ENCODE results near the gene OCSTAMP.

Gene OCSTAMP

DNA sequence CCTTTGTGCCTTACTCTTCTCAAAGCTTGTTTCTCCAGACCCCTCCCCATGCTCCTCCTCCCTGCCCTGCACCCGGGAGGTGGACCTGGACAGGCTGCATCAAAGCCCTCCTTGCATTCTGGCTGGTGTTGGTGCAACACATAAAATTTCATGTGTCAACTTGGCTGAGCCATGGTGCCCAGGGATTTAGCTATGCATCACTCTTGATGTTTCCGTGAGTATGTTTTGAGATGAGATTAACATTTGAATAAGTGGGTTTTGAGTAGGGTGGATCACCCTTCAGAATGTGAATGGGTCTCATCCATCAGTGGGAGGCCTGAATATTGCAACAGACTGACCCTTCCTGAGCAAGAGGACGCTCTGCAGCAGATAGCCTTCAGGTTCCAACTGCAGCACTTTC, 4.4 kb upstream of the OCSTAMP start:
- TF ChIP-seq, protein P1, sequence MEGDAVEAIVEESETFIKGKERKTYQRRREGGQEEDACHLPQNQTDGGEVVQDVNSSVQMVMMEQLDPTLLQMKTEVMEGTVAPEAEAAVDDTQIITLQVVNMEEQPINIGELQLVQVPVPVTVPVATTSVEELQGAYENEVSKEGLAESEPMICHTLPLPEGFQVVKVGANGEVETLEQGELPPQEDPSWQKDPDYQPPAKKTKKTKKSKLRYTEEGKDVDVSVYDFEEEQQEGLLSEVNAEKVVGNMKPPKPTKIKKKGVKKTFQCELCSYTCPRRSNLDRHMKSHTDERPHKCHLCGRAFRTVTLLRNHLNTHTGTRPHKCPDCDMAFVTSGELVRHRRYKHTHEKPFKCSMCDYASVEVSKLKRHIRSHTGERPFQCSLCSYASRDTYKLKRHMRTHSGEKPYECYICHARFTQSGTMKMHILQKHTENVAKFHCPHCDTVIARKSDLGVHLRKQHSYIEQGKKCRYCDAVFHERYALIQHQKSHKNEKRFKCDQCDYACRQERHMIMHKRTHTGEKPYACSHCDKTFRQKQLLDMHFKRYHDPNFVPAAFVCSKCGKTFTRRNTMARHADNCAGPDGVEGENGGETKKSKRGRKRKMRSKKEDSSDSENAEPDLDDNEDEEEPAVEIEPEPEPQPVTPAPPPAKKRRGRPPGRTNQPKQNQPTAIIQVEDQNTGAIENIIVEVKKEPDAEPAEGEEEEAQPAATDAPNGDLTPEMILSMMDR (IDR thresholded peaks at IDR 0.05; ENCODE audit: insufficient read depth, low read depth, low read length, missing control alignments) = no peak
- no peak for DNase-seq (ENCODE audit: low read depth)
- no peak overlapping the region for H3K4me3 ChIP-seq (ENCODE audit: low read length)

DNA sequence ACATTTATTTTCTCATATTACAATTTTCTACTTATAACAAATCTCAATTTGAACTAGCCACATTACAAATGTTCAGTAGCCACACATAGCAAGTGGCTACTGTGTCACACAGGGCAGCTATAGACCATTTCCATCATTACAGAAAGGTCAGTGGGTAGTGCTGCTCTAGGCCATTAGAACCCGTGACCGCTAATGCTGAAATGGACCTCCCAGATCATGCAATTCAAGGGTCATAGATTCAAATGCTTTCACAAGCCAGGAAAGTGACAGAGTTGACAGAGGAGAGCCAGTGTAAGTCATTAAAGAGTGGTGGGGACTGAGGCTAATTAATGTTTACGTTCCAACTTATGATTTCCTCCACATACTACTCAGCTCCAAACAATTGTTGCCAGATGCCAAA, 3.5 kb upstream of the OCSTAMP start:
- no peak overlapping the region for H3K4me3 ChIP-seq (ENCODE audit: low read length)
- TF ChIP-seq, protein P1 (IDR thresholded peaks at IDR 0.05; ENCODE audit: insufficient read depth, low read depth, low read length, missing control alignments) = no peak
- no peak for DNase-seq (ENCODE audit: low read depth)

DNA sequence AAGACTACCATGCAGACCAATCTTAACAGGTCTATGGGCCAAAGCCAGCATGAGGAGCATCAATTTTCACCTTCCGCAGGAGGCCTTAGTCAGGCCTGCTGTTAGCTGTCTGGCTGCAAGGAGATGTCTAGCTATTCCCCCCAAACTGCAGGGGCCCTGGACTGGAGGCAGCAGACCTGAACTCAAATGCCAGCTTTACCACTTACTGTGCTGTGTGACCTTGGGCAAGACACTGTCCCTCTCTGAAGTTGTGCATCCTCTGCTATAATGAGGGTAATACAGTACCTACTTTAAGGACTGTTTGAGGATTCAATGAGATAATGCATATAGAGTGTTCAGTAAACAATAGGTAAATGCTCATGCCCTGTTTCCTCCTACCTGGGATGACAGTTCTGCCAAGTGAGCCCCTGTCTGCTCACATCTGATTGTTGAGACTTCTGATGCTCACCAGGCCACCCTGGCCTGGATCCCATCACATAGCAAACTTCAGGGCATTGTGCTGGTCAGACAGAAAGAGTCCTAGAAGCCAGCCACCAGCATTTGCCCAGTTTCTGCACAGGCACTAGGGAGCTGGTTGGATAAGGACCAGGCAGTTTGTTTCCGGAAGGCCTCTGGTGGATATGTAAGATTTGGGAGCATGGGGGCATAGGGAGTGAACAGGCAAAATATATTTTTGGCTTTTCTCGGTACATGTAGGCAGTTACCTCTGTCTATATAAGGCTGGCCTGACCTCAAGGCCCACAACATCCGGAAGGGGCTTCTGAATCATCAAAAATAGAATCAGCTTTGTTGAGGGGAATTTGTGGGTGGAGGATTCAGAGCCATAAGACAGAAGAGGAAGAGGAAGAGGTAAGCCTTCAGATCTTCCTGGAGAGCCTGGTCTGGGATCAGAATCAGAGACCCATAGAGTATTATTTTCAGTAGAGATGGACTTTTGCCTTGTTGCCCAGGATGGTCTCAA, 2.3 kb upstream of the OCSTAMP start:
- no peak for DNase-seq (ENCODE audit: low read depth)
- TF ChIP-seq, protein P1 (IDR thresholded peaks at IDR 0.05; ENCODE audit: insufficient read depth, low read depth, low read length, missing control alignments) = no peak
- H3K4me3 ChIP-seq (ENCODE audit: low read length) = no peak overlapping the region

GRCh38 chr20:46551522-46552381, 1.3 kb upstream of the OCSTAMP start:
- TF ChIP-seq, protein P1 (IDR thresholded peaks at IDR 0.05; ENCODE audit: insufficient read depth, low read depth, low read length, missing control alignments) = no peak
- no peak for DNase-seq (ENCODE audit: low read depth)
- no peak overlapping the region for H3K4me3 ChIP-seq (ENCODE audit: low read length)

- DNase-seq (ENCODE audit: low read depth) = no peak
- H3K4me3 ChIP-seq (ENCODE audit: low read length) = no peak overlapping the region
- TF ChIP-seq, protein P1 (IDR thresholded peaks at IDR 0.05; ENCODE audit: insufficient read depth, low read depth, low read length, missing control alignments) = no peak
These were observed 1.1 kb downstream of the OCSTAMP start for GRCh38 chr20:46549188-46549972.

DNA sequence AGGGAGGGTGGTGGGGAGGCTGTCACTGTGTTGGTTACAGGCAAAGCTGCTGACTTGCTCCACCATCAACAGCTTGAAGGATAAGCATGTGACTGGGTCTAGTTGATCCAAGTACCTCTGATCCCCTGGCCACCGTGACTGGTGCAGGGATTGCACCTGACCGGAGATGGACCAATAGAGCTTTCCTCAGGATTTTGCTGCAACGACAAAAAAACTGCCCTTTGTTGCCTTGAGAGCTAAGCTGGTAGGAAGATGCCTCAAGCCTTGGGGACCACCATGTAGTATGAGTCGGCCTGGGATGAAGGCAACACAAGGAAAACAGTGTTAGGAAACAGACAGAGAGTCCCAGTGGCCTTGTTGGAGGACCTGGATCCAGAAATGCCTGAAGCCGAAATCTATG, 1.8 kb downstream of the OCSTAMP start:
- no peak for DNase-seq (ENCODE audit: low read depth)
- no peak overlapping the region for H3K4me3 ChIP-seq (ENCODE audit: low read length)
- TF ChIP-seq, protein P1 (IDR thresholded peaks at IDR 0.05; ENCODE audit: insufficient read depth, low read depth, low read length, missing control alignments) = no peak
